ENCODE data around the gene CIROP.

DNA sequence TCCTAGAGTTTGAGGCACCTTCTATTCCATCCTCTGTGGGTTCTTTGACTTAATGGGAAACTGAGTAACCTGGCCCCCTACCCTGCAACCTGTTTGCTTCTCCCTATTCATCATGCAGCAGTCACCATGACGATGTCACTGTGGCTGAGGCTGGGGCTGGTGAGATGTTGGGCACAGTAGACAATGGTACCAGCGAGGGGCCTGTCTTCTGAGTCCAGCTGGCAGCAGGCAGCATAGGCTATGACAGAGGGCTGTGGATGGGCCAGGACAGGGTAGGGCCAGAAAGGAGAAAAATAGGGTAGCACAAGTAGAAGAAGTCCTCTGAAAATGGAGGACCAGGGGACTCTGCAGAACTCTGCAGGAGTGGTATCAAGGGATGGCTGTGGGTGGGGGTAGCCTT lies 2.0 kb downstream of the CIROP start:
- TF ChIP-seq, protein P1, sequence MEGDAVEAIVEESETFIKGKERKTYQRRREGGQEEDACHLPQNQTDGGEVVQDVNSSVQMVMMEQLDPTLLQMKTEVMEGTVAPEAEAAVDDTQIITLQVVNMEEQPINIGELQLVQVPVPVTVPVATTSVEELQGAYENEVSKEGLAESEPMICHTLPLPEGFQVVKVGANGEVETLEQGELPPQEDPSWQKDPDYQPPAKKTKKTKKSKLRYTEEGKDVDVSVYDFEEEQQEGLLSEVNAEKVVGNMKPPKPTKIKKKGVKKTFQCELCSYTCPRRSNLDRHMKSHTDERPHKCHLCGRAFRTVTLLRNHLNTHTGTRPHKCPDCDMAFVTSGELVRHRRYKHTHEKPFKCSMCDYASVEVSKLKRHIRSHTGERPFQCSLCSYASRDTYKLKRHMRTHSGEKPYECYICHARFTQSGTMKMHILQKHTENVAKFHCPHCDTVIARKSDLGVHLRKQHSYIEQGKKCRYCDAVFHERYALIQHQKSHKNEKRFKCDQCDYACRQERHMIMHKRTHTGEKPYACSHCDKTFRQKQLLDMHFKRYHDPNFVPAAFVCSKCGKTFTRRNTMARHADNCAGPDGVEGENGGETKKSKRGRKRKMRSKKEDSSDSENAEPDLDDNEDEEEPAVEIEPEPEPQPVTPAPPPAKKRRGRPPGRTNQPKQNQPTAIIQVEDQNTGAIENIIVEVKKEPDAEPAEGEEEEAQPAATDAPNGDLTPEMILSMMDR (IDR thresholded peaks at IDR 0.05; ENCODE audit: insufficient read depth, low read length, poor library complexity, severe bottlenecking): no peak
- no peak for TF ChIP-seq EZH2phosphoT487 (conservative IDR thresholded peaks at IDR 0.05; ENCODE audit: low read length)

Measured in SU-DHL-6 (cell line).